Heart right ventricle (tissue), 16 donors: ENCODE measurements around the gene CNTLN. TPM values are rescaled to one million over a fixed set of nuclear protein-coding genes. Genes with fewer than 3 reads are reported as not detected.

Experiments used
- ATAC-seq, 8 donors: fragments of 200-7000 bp; cut with Tn5 transposase; one replicate each; pipeline ENCODE4 v1.9.1; 2020; ENCODE audit warnings: mild to moderate bottlenecking in 8 of 8, moderate library complexity in 8 of 8, moderate number of reproducible peaks in 1 of 8
- DNase-seq, 2 donors: peaks; one replicate each; pipeline ENCODE4 v3.0.0-alpha.2; 2020
- H3K27ac ChIP-seq, 10 donors: fragments of 200-600 bp; sonication (generic) in 2 of 10; one replicate each; pipeline versions ENCODE4 v1.5.0 to v1.8.0; 2020 to 2022; ENCODE audit warnings: mild to moderate bottlenecking in 3 of 10
- H3K27me3 ChIP-seq, 7 donors: fragments of 200-600 bp; one replicate each; pipeline ENCODE4 v1.8.0; 2021 to 2022; ENCODE audit warnings: mild to moderate bottlenecking in 2 of 7
- H3K36me3 ChIP-seq, 9 donors: fragments of 200-600 bp; sonication (generic) in 1 of 9; one replicate each; pipeline versions ENCODE4 v1.5.0 to v1.8.0; 2020 to 2022; ENCODE audit warnings: mild to moderate bottlenecking in 2 of 9
- H3K4me1 ChIP-seq, 9 donors: fragments of 200-600 bp; sonication (generic) in 1 of 9; one replicate each; pipeline versions ENCODE4 v1.5.0 to v1.8.0; 2020 to 2022; ENCODE audit warnings: mild to moderate bottlenecking in 4 of 9
- H3K4me3 ChIP-seq, 10 donors: fragments of 200-600 bp; sonication (generic) in 2 of 10; one replicate each; pipeline versions ENCODE4 v1.5.0 to v1.8.0; 2020 to 2022; ENCODE audit warnings: mild to moderate bottlenecking in 7 of 10, moderate library complexity in 2 of 10
- H3K9me3 ChIP-seq, 11 donors: fragments of 200-600 bp in 10 of 11; sonication (generic) in 2 of 11; one replicate each; pipeline versions ENCODE4 v1.5.0 to v1.8.0; 2013 to 2022; ENCODE audit warnings: mild to moderate bottlenecking in 2 of 11, control low read depth in 1 of 11, moderate library complexity in 1 of 11
- CTCF ChIP-seq, 9 donors: fragments of 200-600 bp; sonication (generic) in 2 of 9; IDR thresholded peaks; one replicate each; pipeline versions ENCODE4 v1.5.0 to v1.8.0; 2021 to 2022; ENCODE audit warnings: antibody characterized with exemption in 9 of 9, mild to moderate bottlenecking in 5 of 9, moderate library complexity in 1 of 9
- WGBS, 2 donors: extraction: QIAGEN DNeasy Blood & Tissue Kit; methylation state at CpG; one replicate each; pipeline ENCODE4 v1.1.7; 2013; ENCODE audit warnings: inconsistent platforms in 1 of 2; 5-methylcytosine and 5-hydroxymethylcytosine counted together
- intact Hi-C, 10 donors: fragments of 100-400 bp; cut with DNase I; formaldehyde crosslinking; loops; one replicate each; pipeline versions ENCODE4 v1.11.1 to v1.14.2; 2022
- polyA plus RNA-seq, 2 donors: library from polyadenylated mRNA; stranded (reverse); fragments of 200-250 nt; gene quantifications; one replicate each; pipeline ENCODE4 v1.2.3, GENCODE V29; 2013
- total RNA-seq, 10 donors: library from RNA; stranded (reverse); fragmentation: NEBNext Ultra II Directional in 3 of 10; extraction: Animal tissue kit (Norgen Biotek cat#: 25700) in 3 of 10; gene quantifications; one replicate each; pipeline versions ENCODE4 v1.2.1 to v1.2.4, GENCODE V29; 2021 to 2023
- donor health status: Arrhythmogenic right ventricular cardiomyopathy.
- donor health status: ischemic (EF 13 %, LVEDD 7.1; RV severe dilation, severe dysfunction).
- donor health status: healthy with polysubstance abuse.
- donor health status: DM: no; HTN: yes; CAD: no.
- donor health status: DM: no; HTN: no; CAD: no.
- donor health status: ischemic (EF 25% LVEDD 6.9; RV normal size, moderate dysfunction).
- donor health status: ischemic (EF 25% LVEDD 5.7; RV mildly dilated, moderate dysfunction).
- donor health status: healthy.
- donor health status: DM: yes; HTN: yes; CAD: no.
- donor health status: Ischemic cardiomyopathy.
- donor health status: ischemic (EF 35%, LVEDD 5.7; RV mildly dilated, moderate dysfunction).
- donor health status: nonischemic (EF 11% LVEDD 7.7; RV severe dilation, severe dysfunction).
- donor health status: DM: yes; HTN: yes; CAD: no.
- donor health status: PGD.
- donor health status: ischemic (EF 29% LVEDD 5.4; RV normal size, mild dysfunction).
- donor health status: nonischemic (EF 23%, LVEDD 6.1; RV moderate dilation, normal function).

Gene CNTLN
- total and polyA plus RNA-seq, 12 donors = 1.5 to 3.6 (median 2.2) TPM

- WGBS, 2 donors = 90 to 94% methylated on average over 2 of the region's 2 CpGs
- ATAC-seq = no peak
- intact Hi-C loops = no loop called here
- Histone ChIP-seq H3K27ac (no peak overlapping the region), H3K4me1 (peaks cover 0 to 5% (median 0%) of the 10 kb centered on the region in 9 donors), H3K4me3 (no peak overlapping the region), H3K27me3 (no peaks in the 10 kb centered on the region), H3K36me3 (no peaks in the 10 kb centered on the region), H3K9me3 (peaks cover 0 to 30% (median 5%) of the 10 kb centered on the region in 11 donors)
- no peak for DNase-seq
- TF ChIP-seq CTCF (IDR thresholded peaks at IDR 0.05) = no peak
Measured at GRCh38 chr9:17216646-17217045, 81.8 kb downstream of the CNTLN start.

GRCh38 chr9:17217272-17217671 lies 82.4 kb downstream of the CNTLN start:
- Histone ChIP-seq H3K36me3 (no peaks in the 10 kb centered on the region), H3K9me3 (peaks cover 0 to 25% (median 5%) of the 10 kb centered on the region in 11 donors), H3K4me3 (no peak overlapping the region), H3K27ac (no peak overlapping the region), H3K4me1 (peaks cover 0 to 5% (median 0%) of the 10 kb centered on the region in 9 donors), H3K27me3 (no peaks in the 10 kb centered on the region)
- TF ChIP-seq CTCF (IDR thresholded peaks at IDR 0.05) = no peak
- whole genome bisulfite sequencing, 2 donors = 79 to 88% methylated on average over 2 of the region's 2 CpGs
- intact Hi-C loops = no loop called here
- ATAC-seq (no peak), DNase-seq (no peak)

- ATAC-seq (no peak), DNase-seq (no peak)
- peak in 1 of 9 donors; percentile 7 for TF ChIP-seq CTCF (IDR thresholded peaks at IDR 0.05)
- Histone ChIP-seq H3K27me3 (no peaks in the 10 kb centered on the region), H3K4me3 (no peak overlapping the region), H3K4me1 (peaks cover 0 to 5% (median 0%) of the 10 kb centered on the region in 9 donors), H3K27ac (no peak overlapping the region), H3K36me3 (no peaks in the 10 kb centered on the region), H3K9me3 (peaks cover 0 to 12% (median 0%) of the 10 kb centered on the region in 11 donors)
- intact Hi-C loops = no loop called here
Measured at GRCh38 chr9:17219261-17219660, 84.4 kb downstream of the CNTLN start.

GRCh38 chr9:17222932-17223331 lies 88.1 kb downstream of the CNTLN start:
- peaks cover 0 to 11% (median 0%) of the 10 kb centered on the region in 9 donors for H3K36me3 ChIP-seq
- intact Hi-C loops = no loop called here
- DNase-seq (no peak), ATAC-seq (no peak)
- no peak overlapping the region for H3K4me3 ChIP-seq
- H3K27ac ChIP-seq = no peak overlapping the region
- no peaks in the 10 kb centered on the region for H3K4me1 ChIP-seq
- WGBS, 2 donors = 95 to 96% methylated on average over 7 of the region's 7 CpGs
- H3K9me3 ChIP-seq = no peaks in the 10 kb centered on the region
- no peaks in the 10 kb centered on the region for H3K27me3 ChIP-seq
- no peak for TF ChIP-seq CTCF (IDR thresholded peaks at IDR 0.05)
